Measurements from ENCODE around the gene TTLL9.
"Not testable (repeated sequence)": the region's sequence is repeated elsewhere in the genome, so short reads cannot be mapped to it uniquely, and the experiment has no call there.

The TTLL9 gene, protein sequence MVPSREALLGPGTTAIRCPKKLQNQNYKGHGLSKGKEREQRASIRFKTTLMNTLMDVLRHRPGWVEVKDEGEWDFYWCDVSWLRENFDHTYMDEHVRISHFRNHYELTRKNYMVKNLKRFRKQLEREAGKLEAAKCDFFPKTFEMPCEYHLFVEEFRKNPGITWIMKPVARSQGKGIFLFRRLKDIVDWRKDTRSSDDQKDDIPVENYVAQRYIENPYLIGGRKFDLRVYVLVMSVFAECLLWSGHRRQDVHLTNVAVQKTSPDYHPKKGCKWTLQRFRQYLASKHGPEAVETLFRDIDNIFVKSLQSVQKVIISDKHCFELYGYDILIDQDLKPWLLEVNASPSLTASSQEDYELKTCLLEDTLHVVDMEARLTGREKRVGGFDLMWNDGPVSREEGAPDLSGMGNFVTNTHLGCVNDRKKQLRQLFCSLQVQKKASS

GRCh38 chr20:31869942-31870725, at the start of gene TTLL9, which contains the start of gene DUSP15:
TSS of gene TTLL9 (plus strand) at chr20:31870634. CDS start at chr20:31871127, 493 bp downstream.
TSS of gene DUSP15 (minus strand) at chr20:31870527. CDS start at chr20:31870337, 190 bp downstream.
- DNase-seq (ENCODE audit: low read depth in 2 of 2) = no peak

DNA sequence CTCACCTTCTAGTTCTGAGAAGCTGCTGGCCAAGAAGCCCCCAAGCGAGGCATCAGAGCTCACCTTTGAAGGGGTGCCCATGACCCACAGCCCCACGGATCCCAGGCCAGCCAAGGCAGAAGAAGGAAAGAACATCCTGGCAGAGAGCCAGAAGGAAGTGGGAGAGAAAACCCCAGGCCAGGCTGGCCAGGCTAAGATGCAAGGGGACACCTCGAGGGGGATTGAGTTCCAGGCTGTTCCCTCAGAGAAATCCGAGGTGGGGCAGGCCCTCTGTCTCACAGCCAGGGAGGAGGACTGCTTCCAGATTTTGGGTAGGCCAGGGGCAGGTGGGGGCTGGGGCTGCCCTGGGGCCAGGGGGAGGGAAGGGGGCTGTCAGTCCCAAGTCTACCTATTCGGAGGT, 49.0 kb upstream of the TTLL9 start:
- DNase-seq (ENCODE audit: low read depth in 2 of 2) = no peak

DNA sequence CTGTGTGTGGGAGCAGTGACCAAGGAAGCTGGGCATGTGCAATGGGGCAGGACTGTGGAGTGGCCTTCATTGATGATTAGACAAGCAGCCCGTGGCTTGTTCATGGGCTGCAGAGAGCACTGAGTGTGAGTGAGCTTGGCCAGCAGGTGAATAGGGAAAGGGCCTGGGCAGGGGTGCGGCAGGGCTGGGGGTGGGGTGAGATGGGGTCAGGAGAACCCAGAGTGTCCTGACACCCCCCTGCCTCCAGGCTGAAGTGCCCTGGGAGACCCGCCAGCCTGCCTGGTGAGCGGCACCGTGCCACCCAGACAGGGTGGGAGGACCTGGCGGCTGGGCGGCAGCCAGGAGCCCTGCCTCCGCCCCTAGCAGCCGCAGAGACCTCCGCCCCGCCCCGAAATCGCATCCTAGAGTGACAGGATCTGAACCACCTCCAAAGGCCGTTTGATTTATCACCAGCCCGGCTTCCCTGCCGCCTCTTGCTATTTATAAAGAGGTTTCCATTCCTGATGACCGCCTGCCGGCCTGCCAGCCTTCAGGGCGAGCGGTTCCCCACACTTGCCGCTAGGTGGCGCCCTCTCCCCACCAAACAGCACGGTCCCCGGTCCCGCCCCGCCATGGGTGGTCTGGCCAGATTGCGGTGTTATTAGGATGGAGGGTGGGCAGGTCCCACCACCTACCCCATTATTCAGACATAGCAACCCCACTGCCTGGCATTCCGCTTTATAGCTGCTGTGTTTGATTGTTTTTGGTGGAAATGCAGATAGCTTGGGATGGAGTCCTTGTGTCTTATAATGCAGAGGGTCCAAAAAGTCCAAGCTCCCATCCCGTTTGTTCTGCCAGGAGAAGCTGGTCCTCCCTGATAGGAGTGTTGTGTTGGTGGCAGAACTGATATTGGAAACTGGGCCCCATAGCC, 47.8 kb upstream of the TTLL9 start:
- DNase-seq (ENCODE audit: low read depth in 2 of 2) = no peak

DNA sequence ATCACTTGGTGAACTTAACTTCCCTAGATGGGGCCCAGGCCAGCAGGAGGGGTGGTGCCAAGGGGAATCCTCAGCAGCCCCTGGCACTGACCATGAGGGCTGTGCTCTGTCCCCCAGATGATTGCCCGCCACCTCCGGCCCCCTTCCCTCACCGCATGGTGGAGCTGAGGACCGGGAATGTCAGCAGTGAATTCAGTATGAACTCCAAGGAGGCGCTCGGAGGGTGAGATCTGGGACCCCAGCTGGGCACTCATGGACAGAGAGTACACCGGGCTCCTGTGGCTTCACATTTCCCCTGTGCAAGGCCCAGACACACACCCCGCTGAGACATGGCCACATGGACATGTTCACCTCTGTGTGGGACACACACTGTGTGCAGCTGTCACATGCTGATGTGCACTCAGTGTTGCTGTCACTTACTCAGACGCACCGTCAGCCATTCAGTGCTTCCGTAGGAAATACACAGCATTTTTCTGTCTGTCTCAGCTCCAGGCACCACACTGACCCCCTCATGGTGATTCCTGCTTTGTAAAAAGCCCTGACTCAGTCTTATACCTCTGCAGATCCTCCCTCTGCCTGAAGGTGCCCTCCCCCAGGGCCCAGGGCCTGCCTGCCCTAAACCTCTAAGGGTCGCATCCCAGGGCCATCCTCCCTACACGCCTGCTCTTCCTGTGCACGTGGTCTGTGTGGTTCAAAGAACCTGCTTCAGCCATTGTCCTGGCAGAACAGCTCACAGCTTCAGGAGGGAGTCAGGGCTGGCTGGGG, 46.9 kb upstream of the TTLL9 start:
- no peak for DNase-seq (ENCODE audit: low read depth in 2 of 2)

DNA sequence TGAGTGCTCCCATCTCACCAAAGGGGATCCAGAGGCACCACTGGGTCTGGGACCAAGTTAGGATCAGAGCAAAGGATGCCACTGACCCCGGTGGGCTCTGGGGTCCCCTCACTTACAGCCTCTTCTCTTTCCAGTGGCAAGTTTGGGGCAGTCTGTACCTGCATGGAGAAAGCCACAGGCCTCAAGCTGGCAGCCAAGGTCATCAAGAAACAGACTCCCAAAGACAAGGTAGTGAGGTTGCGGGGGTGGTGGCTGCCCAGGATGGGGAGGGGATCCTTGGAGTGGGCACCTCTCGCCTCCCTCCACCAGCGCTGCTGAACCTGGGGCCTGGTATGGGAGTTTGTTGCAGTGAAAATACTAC, 46.3 kb upstream of the TTLL9 start:
- no peak for DNase-seq (ENCODE audit: low read depth in 2 of 2)

DNA sequence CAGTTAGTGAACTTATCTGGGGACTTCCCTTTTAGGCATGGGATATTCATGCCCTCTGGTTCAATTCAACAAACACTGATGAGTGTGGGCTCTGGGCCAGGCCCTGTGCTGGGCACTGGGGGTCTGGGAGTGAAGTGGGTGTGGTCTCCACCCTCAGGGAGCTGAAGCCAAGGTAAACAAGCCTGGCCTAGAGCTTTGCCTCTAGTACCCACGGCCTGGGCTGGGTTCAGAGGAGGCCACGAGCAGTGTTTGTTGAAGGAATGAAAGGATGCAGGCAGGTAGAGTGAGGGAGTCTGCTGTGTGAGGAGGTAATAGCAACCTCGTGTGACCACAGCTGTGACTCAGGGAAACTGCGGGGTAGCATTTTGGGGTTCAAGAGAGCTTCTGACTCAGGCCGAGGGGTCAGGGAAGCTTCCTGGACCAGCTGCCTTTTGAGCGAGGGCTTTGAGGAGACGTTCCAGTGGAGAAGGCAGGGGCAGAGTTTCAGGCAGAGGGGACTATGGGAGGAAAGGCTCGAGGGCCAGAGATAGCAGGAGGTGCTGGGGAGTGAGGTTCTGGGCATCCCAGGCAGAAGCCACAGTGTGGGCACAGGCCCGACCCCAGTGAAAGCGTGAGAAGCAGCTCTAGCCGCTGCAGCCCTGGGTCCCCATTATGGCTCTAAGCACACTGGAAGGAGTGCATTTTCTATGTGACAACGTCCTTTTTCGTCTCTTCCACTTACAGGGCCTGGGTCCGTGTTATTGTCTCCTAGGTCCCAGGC, 45.7 kb upstream of the TTLL9 start:
- no peak for DNase-seq (ENCODE audit: low read depth in 2 of 2)

- no peak for DNase-seq (ENCODE audit: low read depth in 2 of 2)
Observed at GRCh38 chr20:31826074-31826473, 44.4 kb upstream of the TTLL9 start.

DNA sequence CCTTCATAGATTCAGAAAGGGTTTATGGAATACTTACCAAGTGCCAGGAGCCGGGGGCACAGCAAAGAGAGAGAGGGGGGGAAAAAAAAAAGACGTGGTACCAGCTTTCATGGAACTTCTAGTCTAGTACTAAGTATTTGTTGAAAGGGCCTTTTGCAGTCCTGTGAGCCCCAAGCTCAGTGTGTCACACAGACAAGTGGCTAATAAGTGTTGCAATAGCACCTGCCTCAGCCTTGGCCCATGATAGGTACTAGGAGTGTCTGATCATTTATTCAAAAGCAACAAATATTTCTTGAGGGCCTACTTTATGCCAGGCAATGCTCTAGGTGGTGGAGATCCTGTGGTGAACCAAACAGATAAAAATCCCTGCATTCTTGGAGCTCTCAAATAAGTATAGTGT, 43.4 kb upstream of the TTLL9 start:
- no peak for DNase-seq (ENCODE audit: low read depth in 2 of 2)

GRCh38 chr20:31828016-31828415, 42.4 kb upstream of the TTLL9 start:
- DNase-seq (ENCODE audit: low read depth in 2 of 2) = not testable (repeated sequence)

DNA sequence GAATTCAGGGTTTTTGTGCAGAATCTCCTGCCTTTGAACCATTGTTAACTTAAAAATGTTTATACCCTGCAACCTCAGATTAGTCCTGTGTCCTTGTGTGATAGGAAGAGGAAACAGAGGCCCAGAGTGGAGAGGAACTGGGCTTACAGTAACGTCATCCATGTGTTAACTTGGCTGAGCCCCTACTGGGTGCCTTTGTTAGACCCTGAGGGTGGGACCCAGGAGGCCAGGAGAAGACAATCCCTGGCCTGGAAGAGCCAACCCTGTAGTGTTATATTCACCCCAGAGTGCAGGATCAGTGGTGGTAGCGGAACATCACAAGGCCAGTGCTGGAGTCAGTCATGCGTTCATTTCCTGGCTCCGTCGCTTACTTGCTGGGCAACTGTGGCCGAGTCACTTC, 40.7 kb upstream of the TTLL9 start:
- DNase-seq (ENCODE audit: low read depth in 2 of 2) = no peak

- DNase-seq (ENCODE audit: low read depth in 2 of 2) = no peak
Observed at GRCh38 chr20:31830406-31830981, 39.9 kb upstream of the TTLL9 start.

DNA sequence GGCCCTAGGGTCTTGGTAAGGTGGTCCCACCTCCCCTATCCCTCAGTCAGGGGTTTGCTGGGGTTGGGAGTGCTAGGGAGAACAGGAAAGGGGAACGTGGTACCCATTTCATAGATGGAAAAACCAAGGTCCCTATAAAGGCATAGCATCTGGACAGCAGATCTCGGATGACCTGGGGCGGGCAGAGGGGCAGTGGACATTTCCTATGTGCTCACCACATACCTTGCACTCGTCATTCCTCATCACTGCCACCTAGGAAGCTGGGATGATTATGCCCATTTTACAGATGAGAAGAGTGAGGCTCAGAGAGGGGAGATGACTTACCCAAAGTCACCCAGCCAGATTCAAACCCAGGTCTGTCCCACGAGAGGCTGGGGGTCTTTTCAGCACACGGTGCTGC, 39.2 kb upstream of the TTLL9 start:
- no peak for DNase-seq (ENCODE audit: low read depth in 2 of 2)

GRCh38 chr20:31831771-31832306, 38.6 kb upstream of the TTLL9 start:
- DNase-seq (ENCODE audit: low read depth in 2 of 2) = no peak

GRCh38 chr20:31833130-31833930, 37.1 kb upstream of the TTLL9 start:
- DNase-seq (ENCODE audit: low read depth in 2 of 2) = no peak

GRCh38 chr20:31833931-31834521, 36.4 kb upstream of the TTLL9 start:
- no peak for DNase-seq (ENCODE audit: low read depth in 2 of 2)

DNA sequence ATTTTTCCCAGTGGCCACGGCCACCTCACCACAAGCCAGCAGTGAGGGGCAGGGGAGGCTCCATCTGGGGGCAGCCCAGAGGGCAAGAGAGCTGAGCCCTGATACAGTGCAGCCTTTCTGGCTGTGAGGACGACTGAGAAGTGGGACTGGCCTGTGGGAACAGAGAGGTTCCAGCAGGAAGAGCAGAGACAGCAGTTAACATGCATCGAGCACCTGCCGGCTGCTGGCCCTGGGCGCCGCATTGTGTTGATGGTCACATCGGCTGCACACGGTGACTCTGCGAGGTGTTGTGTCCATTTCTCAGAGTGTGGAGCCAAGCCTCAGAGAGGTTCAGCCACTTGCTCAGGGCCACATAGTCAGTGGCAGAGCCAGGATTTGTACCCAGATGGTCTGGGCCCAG, 34.9 kb upstream of the TTLL9 start:
- no peak for DNase-seq (ENCODE audit: low read depth in 2 of 2)

- peak; percentile 48 to 63 for DNase-seq (ENCODE audit: low read depth in 2 of 2)
Observed at GRCh38 chr20:31835977-31836852, 34.2 kb upstream of the TTLL9 start.
